DND-41 (cell line): Measurements from ENCODE around the gene FLRT2.

ENCODE experiments used
- CTCF ChIP-seq: IDR thresholded peaks from 2 replicates; pipeline ENCODE4 v1.5.1; 2012; ENCODE audit warnings: borderline replicate concordance, low read length, moderate library complexity, mild to moderate bottlenecking; ENCODE audit not compliant: poor library complexity, severe bottlenecking; ENCODE audit errors: extremely low read depth
- EZH2 ChIP-seq: IDR thresholded peaks from 3 replicates; pipeline ENCODE4 v1.6.1; 2012; ENCODE audit warnings: borderline replicate concordance, low read depth, mild to moderate bottlenecking, moderate library complexity, low read length, inconsistent platforms; ENCODE audit not compliant: severe bottlenecking

GRCh38 chr14:85701116-85701515, 171.2 kb downstream of the FLRT2 start:
- no peak for TF ChIP-seq CTCF
- no peak for TF ChIP-seq EZH2
